Right renal pelvis (tissue), 4 donors: ENCODE results near the gene MEI1. TPM values are rescaled to one million over a fixed set of nuclear protein-coding genes. Genes with fewer than 3 reads are reported as not detected.
A peak's percentile ranks its signal among the peaks of the same experiment; 100 is the strongest.
"Not testable (repeated sequence)": the region's sequence is repeated elsewhere in the genome, so short reads cannot be mapped to it uniquely, and the experiment has no call there.

ENCODE experiments used
- DNase-seq, 4 donors: peaks; one replicate each; pipeline ENCODE4 v3.0.0-alpha.2; 2013; ENCODE audit warnings: low read depth in 4 of 4, low spot score in 3 of 4, missing footprints in 1 of 4
- polyA plus RNA-seq, 4 donors: library from polyadenylated mRNA; unstranded; fragments of 120-200 nt; gene quantifications; one replicate each; pipeline ENCODE4 v1.2.1, GENCODE V29; 2013; ENCODE audit not compliant: insufficient read length in 4 of 4

MEI1 gene
- polyA plus RNA-seq, 4 donors, result 1.3 to 2.9 (median 2.4) TPM

GRCh38 chr22:41732096-41732772, 32.9 kb downstream of the MEI1 start:
- DNase-seq, result no peak

DNA sequence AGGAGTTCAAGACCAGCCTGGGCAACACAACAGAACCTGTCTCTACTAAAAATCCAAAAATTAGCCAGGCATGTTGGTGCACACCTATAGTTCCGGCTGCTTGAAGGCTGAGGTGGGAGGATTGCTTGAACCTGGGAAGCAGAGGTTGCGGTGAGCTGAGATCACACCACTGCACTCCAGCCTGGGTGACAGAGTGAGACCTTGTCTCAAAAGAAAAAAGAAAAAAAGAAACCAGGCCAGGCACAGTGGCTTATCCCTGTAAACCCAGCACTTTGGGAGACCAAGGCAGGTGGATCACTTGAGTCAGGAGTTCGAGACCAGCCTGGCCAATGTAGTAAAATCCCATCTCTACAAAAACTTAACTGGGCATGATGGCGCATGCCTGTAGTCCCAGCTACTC, 33.9 kb downstream of the MEI1 start:
- not testable (repeated sequence) for DNase-seq

DNA sequence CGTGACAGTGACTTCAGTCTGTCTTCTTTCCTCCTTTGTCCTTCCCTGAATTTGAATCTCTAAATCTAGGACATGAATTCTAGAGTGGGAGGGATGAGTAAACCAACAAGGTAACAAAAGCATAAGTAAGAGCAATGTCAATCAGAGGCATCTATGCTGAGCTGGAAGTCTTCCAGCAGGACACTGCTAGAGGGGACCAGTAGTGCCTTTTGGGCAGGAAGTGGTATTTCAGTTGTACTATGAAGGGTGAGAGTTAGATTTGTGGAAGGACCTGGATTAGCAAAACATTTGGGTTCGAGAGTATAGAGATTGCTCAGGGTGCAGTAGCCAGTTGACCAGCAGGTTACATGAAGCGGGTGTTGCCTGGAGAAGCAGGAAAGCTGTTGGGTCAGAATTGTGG, 40.3 kb downstream of the MEI1 start:
- no peak for DNase-seq

- no peak for DNase-seq
Observed at GRCh38 chr22:41742918-41743317, 43.6 kb downstream of the MEI1 start.

GRCh38 chr22:41745968-41746367, 46.7 kb downstream of the MEI1 start:
- no peak for DNase-seq

- DNase-seq, result peak; percentile 43 to 53 (median 46)
Observed at GRCh38 chr22:41746567-41747400, 47.5 kb downstream of the MEI1 start.

- DNase-seq, result no peak
Observed at GRCh38 chr22:41752011-41752970, 53.0 kb downstream of the MEI1 start.

- no peak for DNase-seq
Observed at GRCh38 chr22:41753984-41754383, 54.7 kb downstream of the MEI1 start.

DNA sequence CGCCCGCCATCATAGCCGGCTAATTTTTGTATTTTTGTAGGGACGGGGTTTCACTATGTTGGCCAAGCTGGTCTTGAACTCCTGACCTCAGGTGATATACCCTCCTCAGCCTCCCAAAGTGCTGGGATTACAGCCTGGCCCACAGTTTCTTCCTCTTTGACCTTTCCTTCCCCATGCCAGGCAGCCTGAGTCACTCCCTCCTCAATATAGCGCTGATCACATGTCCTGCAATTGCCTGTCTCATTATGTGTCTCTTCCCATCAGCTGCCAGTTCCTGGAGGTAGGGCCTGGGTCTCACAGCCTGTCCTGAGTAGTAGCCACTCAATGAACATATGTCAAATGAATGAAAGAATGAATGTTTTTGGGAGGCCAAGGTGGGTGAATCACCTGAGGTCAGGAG, 58.2 kb downstream of the MEI1 start:
- DNase-seq, result no peak

GRCh38 chr22:41758231-41758630, 58.9 kb downstream of the MEI1 start:
- DNase-seq, result no peak

- peak in 1 of 4 donors; percentile 5 for DNase-seq
Observed at GRCh38 chr22:41762980-41763779, 63.9 kb downstream of the MEI1 start.

GRCh38 chr22:41766476-41766875, 67.2 kb downstream of the MEI1 start:
- DNase-seq, result no peak

GRCh38 chr22:41768430-41768829, 69.1 kb downstream of the MEI1 start:
- no peak for DNase-seq

- no peak for DNase-seq
Observed at GRCh38 chr22:41770715-41771468, 71.6 kb downstream of the MEI1 start.

DNA sequence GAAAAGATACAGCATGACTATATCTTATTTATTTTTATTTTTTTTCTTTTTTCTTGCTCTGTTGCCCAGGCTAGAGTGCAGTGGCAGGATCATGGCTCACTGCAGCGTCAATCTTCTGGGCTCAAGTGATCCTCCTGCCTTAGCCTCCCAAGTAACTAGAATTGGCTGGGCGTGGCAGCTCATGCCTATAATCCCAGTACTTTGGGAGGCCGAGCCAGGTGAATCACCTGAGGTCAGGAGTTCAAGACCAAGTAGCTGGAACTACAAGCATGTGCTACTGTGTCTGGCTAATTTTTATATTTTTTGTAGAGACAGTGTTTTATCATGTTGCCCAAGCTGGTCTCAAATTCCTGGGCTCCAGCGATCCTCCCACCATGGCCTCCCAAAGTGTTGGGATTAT, 72.9 kb downstream of the MEI1 start:
- no peak for DNase-seq

- DNase-seq, result no peak
Observed at GRCh38 chr22:41772645-41773044, 73.3 kb downstream of the MEI1 start.

DNA sequence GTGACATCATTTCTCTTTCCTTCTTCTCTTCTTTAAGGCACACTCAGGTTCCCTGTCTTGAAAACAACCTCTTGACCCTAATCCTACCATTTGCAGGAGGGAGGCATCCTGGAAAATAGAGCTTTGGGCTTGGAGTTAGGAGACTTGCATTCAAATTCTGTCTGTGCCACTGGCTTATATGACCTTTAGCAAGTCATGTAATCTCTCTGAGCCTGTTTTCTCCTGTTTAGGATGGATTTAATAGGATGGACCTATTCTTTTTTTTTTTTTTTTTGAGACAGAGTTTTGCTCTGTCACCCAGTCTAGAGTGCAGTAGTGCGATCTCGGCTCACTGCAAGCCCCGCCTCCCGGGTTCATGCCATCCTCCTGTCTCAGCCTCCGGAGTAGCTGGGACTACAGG, 76.0 kb downstream of the MEI1 start:
- no peak for DNase-seq

- no peak for DNase-seq
Observed at GRCh38 chr22:41775976-41776375, 76.7 kb downstream of the MEI1 start.

DNA sequence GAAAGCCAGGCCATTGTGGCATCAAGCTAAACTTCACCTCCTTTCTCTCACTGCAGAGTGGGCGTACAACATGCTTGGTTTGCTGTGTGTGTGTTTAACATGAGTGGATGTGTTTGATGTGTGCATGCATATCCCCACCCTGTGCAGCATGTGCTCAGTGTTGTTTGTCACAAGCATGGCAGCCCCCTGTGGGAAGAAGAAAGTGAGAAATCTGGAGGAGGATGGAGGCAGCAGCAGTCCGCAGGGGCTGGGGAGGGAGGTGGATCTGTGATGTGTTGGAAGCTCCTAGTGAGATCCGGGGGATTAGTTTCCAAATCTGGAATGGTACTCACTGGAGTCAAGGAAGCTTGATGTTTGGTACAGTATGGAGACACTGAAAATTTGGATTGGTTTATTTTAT, 77.1 kb downstream of the MEI1 start:
- no peak for DNase-seq
